GM12873 (cell line): ENCODE measurements around the gene HBD.

Source experiments
- TF ChIP-seq, protein P1 (sequence below): IDR thresholded peaks from 2 replicates; pipeline ENCODE4 v1.5.1; 2012; ENCODE audit warnings: low read depth, mild to moderate bottlenecking, moderate library complexity, low read length, control low read depth; ENCODE audit not compliant: insufficient read depth; ENCODE audit errors: missing control alignments

The HBD gene

GRCh38 chr11:5234381-5234834, at the start of gene HBD:
TSS of gene HBD (minus strand) at chr11:5234483. CDS start at chr11:5234433, 50 bp downstream.
- TF ChIP-seq, protein P1, sequence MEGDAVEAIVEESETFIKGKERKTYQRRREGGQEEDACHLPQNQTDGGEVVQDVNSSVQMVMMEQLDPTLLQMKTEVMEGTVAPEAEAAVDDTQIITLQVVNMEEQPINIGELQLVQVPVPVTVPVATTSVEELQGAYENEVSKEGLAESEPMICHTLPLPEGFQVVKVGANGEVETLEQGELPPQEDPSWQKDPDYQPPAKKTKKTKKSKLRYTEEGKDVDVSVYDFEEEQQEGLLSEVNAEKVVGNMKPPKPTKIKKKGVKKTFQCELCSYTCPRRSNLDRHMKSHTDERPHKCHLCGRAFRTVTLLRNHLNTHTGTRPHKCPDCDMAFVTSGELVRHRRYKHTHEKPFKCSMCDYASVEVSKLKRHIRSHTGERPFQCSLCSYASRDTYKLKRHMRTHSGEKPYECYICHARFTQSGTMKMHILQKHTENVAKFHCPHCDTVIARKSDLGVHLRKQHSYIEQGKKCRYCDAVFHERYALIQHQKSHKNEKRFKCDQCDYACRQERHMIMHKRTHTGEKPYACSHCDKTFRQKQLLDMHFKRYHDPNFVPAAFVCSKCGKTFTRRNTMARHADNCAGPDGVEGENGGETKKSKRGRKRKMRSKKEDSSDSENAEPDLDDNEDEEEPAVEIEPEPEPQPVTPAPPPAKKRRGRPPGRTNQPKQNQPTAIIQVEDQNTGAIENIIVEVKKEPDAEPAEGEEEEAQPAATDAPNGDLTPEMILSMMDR = no peak

DNA sequence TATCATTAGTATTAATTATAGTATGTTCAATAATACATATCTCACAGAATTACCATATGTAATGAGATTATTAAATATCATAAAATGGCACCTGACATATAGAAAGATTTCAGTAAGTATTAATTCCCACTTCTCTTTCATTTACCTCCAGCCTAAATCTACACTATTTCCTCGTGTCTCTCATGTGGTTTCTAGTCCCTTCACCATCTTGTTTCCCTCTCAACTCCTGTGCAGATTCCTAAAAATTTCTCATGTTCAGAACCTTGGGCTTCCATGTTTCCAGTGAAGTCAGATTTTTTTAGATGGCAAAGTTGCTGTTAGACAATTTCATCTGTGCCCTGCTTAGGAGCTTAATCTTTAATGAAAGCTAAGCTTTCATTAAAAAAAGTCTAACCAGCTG, 49.6 kb upstream of the HBD start:
- TF ChIP-seq, protein P1 = no peak

- TF ChIP-seq, protein P1 = no peak
These were observed 48.8 kb upstream of the HBD start for GRCh38 chr11:5283086-5283485.

DNA sequence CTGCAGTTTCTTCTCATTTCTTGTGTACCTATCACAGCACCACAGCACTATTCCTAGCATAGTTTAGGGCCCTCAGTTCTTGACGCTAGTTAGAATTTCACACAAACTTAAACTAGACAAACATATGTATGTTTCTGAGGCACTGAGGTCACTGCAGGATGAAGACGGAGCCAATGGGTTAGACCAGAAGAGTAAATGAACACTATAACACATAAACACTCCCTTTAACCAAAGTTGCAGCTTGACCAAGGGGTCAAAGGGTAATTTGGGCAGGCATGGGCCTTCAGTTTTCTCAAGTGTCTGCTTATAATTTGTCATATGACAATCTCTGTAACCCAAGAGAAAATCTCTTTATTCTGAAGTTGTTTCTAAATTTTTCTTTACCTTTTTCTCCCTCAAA, 48.3 kb upstream of the HBD start:
- TF ChIP-seq, protein P1 = no peak

- TF ChIP-seq, protein P1 = no peak
These were observed 47.3 kb upstream of the HBD start for GRCh38 chr11:5281596-5281995.

- TF ChIP-seq, protein P1 = no peak
These were observed 46.4 kb upstream of the HBD start for GRCh38 chr11:5280582-5281102.

DNA sequence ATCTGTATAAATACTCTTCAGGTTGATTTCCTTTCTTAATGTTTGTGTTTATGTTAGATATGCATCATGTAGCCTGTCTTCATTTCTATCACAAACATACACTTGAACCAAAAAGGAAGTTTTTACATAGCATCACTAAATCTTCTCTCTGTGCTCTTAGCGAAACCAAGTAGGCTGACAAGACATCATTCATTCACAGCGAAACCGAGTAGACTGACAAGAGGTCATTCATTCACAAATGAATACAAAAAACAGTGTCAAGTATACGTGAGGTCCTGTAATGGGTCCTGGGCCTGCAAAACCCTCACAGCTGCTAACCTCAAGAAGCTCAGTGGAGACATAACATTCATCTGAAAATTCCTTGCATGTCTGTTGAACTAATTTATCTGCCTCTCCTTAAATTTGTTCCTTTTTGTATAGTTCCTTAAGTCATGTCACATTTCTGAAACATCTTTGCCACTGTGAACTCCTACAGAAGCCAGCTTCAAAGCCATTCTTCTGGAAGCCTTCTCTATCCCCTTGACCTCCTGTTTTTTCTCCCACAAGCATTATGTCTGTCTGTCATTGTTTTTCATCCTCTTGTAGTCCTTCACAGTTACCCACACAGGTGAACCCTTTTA, 45.3 kb upstream of the HBD start:
- TF ChIP-seq, protein P1 = no peak
